OCI-LY3 (cell line): Measurements from ENCODE around the gene PSMD7.

Source experiments
- CTCF ChIP-seq: fragments of 200-600, 300-600 bp; sonication (generic); IDR thresholded peaks from 2 replicates; pipeline ENCODE4 v1.5.1; 2014; ENCODE audit warnings: antibody characterized with exemption, low read length, low read depth
- EZH2phosphoT487 ChIP-seq: fragments of 200-600 bp; shearing (Covaris generic); IDR thresholded peaks from 2 replicates; pipeline ENCODE4 v1.6.1; 2018; ENCODE audit warnings: antibody characterized with exemption, mixed run types, low read depth

- no peak for TF ChIP-seq CTCF
- TF ChIP-seq EZH2phosphoT487: no peak
Observed at GRCh38 chr16:74305978-74306784, 9.6 kb downstream of the PSMD7 start.
